Endothelial cell of umbilical vein (primary cell): ENCODE results near the gene FMN1. TPM values are rescaled to one million over a fixed set of nuclear protein-coding genes. Genes with fewer than 3 reads are reported as not detected.

Experiments
- BruUV-seq: library from RNA; stranded (reverse); fragments of 400-500 nt; replicated peaks from 2 replicates; lab custom pipeline; 2021; lab: Mats Ljungman, UMichigan
- CTCF ChIA-PET: fragments of 300-600, 350-600 bp; sonication (Branson Sonifier 250); formaldehyde crosslinking; loops from one replicate; lab custom pipeline; 2021; ENCODE audit warnings: antibody characterized with exemption, inconsistent platforms; lab: Charles Lee
- POLR2A ChIA-PET: fragments of 300-600, 350-600 bp; sonication (Branson Sonifier 250); formaldehyde crosslinking; loops from one replicate; lab custom pipeline; 2021; ENCODE audit warnings: antibody characterized with exemption, inconsistent platforms; lab: Charles Lee
- DNase-seq: peaks from one replicate; pipeline ENCODE4 v3.0.0-alpha.2; 2011; ENCODE audit warnings: low read depth, low spot score
- FAIRE-seq: peaks from 2 replicates; lab custom pipeline; 2011; peaks lifted over from hg19 to GRCh38; lab: Jason Lieb, UNC
- H2AFZ ChIP-seq: 2 replicates; pipeline ENCODE4 v1.6.0; 2012; ENCODE audit warnings: low read depth, low read length, control low read depth, inconsistent platforms
- H3K27ac ChIP-seq: 2 replicates; pipeline ENCODE4 v1.5.1; 2011; ENCODE audit warnings: low read depth, mild to moderate bottlenecking, control low read depth, low read length, moderate library complexity; ENCODE audit not compliant: insufficient read depth
- H3K27me3 ChIP-seq, 2 experiments: 2 replicates each; pipeline versions ENCODE4 v1.6.0 to v1.6.1; 2011; ENCODE audit warnings: low read length in 2 of 2, mixed read lengths in 1 of 2; ENCODE audit not compliant: control insufficient read depth in 2 of 2, insufficient read depth in 2 of 2
- H3K36me3 ChIP-seq, 2 experiments: 2 replicates in 1 of 2; 3 replicates in 1 of 2; pipeline ENCODE4 v1.5.1; 2011; ENCODE audit warnings: low read length in 2 of 2, mild to moderate bottlenecking in 1 of 2, moderate library complexity in 1 of 2; ENCODE audit not compliant: control insufficient read depth in 2 of 2, insufficient read depth in 2 of 2; ENCODE audit errors: extremely low read depth in 1 of 2
- H3K4me1 ChIP-seq: 3 replicates; pipeline ENCODE4 v1.5.1; 2011; ENCODE audit warnings: mild to moderate bottlenecking, low read length; ENCODE audit not compliant: control insufficient read depth, insufficient read depth; ENCODE audit errors: extremely low read depth
- H3K4me2 ChIP-seq: 2 replicates; pipeline ENCODE4 v1.6.1; 2011; ENCODE audit warnings: low read length, control low read depth, mixed read lengths; ENCODE audit not compliant: insufficient read depth
- H3K4me3 ChIP-seq, 3 experiments: fragments of 200-600 bp in 1 of 3; sonication (generic), shearing (Covaris generic) in 1 of 3; replicated peaks in 1 of 3; 2 replicates each; pipeline ENCODE4 v1.5.1; 2011 to 2016; ENCODE audit warnings: control low read depth in 3 of 3, low read length in 3 of 3, mild to moderate bottlenecking in 2 of 3, inconsistent platforms in 1 of 3, low read depth in 1 of 3, moderate library complexity in 1 of 3; ENCODE audit not compliant: insufficient read depth in 1 of 3
- H3K79me2 ChIP-seq: 2 replicates; pipeline ENCODE4 v1.6.0; 2012; ENCODE audit warnings: low read length, inconsistent platforms; ENCODE audit not compliant: control insufficient read depth, insufficient read depth
- H3K9ac ChIP-seq: replicated peaks from 2 replicates; pipeline ENCODE3; 2011; ENCODE audit warnings: low read length, control low read depth; ENCODE audit not compliant: insufficient read depth; ENCODE audit errors: extremely low read depth
- H3K9me1 ChIP-seq: replicated peaks from 3 replicates; pipeline ENCODE4 v1.6.0; 2011; ENCODE audit warnings: mild to moderate bottlenecking, low read length; ENCODE audit not compliant: control insufficient read depth, insufficient read depth; ENCODE audit errors: extremely low read depth
- H3K9me3 ChIP-seq: replicated peaks from 2 replicates; pipeline ENCODE4 v1.5.1; 2012; ENCODE audit warnings: low read length, inconsistent platforms; ENCODE audit not compliant: control insufficient read depth, insufficient read depth
- H4K20me1 ChIP-seq: replicated peaks from 2 replicates; pipeline ENCODE3; 2011; ENCODE audit warnings: mild to moderate bottlenecking, low read length; ENCODE audit not compliant: control insufficient read depth, insufficient read depth; ENCODE audit errors: extremely low read depth
- EZH2 ChIP-seq: IDR thresholded peaks from 2 replicates; pipeline ENCODE4 v1.6.1; 2012; ENCODE audit warnings: borderline replicate concordance, low read depth, mild to moderate bottlenecking, moderate library complexity, low read length, inconsistent platforms; ENCODE audit not compliant: severe bottlenecking
- FOS ChIP-seq: IDR thresholded peaks from 2 replicates; pipeline ENCODE4 v1.6.1; 2011; ENCODE audit warnings: mild to moderate bottlenecking, low read length, moderate library complexity, borderline replicate concordance; ENCODE audit not compliant: insufficient read depth
- GATA2 ChIP-seq: IDR thresholded peaks from 2 replicates; pipeline ENCODE4 v1.7.0; 2011; ENCODE audit warnings: low read depth, mild to moderate bottlenecking, moderate library complexity, mixed read lengths, low read length; ENCODE audit not compliant: insufficient read length, insufficient read depth
- JUN ChIP-seq: IDR thresholded peaks from 2 replicates; pipeline ENCODE4 v1.6.1; 2011; ENCODE audit warnings: borderline replicate concordance, low read depth; ENCODE audit not compliant: insufficient read length, insufficient read depth
- MYC ChIP-seq: IDR thresholded peaks from one replicate; pipeline ENCODE4 v1.6.1; 2011; ENCODE audit warnings: mild to moderate bottlenecking, low read depth, low read length
- POLR2A ChIP-seq: IDR thresholded peaks from 2 replicates; pipeline ENCODE4 v1.6.1; 2012; ENCODE audit warnings: low read depth, mild to moderate bottlenecking, control low read depth, low read length
- POLR2AphosphoS5 ChIP-seq: IDR thresholded peaks from 2 replicates; pipeline ENCODE4 v1.6.1; 2012; ENCODE audit warnings: low read depth, mild to moderate bottlenecking, control low read depth, low read length, moderate library complexity; ENCODE audit not compliant: insufficient read depth
- dilution Hi-C: fragments of 300-500 bp; cut with MboI; formaldehyde crosslinking; loops from one replicate; pipeline ENCODE4 v1.15.0; 2019; ENCODE audit warnings: low sequenced_read_pairs; ENCODE audit not compliant: extremely low pct_ligation_motif_present
- intact Hi-C: fragments of 100-400 bp; cut with micrococcal nuclease; formaldehyde crosslinking; loops from one replicate; pipeline ENCODE4 v1.10.0; 2022
- polyA plus RNA-seq, 4 experiments: library from polyadenylated mRNA; depleted of rRNA in 3 of 4; stranded (reverse) in 3 of 4; unstranded in 1 of 4; fragments of >200 nt; gene quantifications; 2 replicates each; pipeline versions ENCODE4 v1.2.1 to v1.2.3, GENCODE V29; 2011 to 2012; ENCODE audit warnings: missing spikeins in 1 of 4
- total RNA-seq: library from RNA; stranded (reverse); gene quantifications from 2 replicates; pipeline ENCODE4 v1.2.3, GENCODE V29; 2021
- TF ChIP-seq, protein P1 (sequence below), 2 donors: IDR thresholded peaks; 1 replicate in 1 of 2; 2 replicates in 1 of 2; pipeline ENCODE4 v1.5.1; 2011; ENCODE audit warnings: low read length in 2 of 2, mild to moderate bottlenecking in 2 of 2, moderate library complexity in 2 of 2, control low read depth in 1 of 2, inconsistent platforms in 1 of 2, low read depth in 1 of 2; ENCODE audit not compliant: insufficient read depth in 1 of 2; ENCODE audit errors: extremely low read depth in 1 of 2
- TF ChIP-seq, protein P2 (sequence below): IDR thresholded peaks from 2 replicates; pipeline ENCODE4 v1.6.1; 2011; ENCODE audit not compliant: insufficient read depth, insufficient read length

The FMN1 gene
- total and polyA plus RNA-seq, 2 donors (not counting 3 experiments of a cell fraction or from before 2014, with no cell fraction given): 0.01 to 0.29 TPM

DNA sequence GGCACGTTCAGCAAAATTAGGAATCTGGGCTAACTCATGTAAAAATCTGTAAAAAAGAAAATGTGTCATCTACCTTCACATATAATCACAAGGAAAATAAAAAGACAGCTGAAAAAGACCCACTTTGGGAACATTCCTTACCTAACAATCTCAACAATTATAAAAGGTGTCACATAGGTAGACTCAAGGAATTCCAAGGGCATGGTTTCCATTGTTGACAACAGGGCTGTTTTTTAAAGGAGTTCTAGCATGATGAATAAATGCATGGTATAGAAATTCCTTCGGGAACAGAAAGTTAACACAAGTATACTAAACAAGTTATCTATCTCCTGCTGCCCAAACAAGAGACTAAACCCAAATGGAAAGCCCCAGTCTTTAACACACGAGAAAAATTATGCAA is 292.5 kb downstream of the FMN1 start:
- no peak overlapping the region for H3K9ac ChIP-seq
- dilution Hi-C loops: no loop called here
- ChIA-PET POLR2A (no interaction called here), CTCF (no interaction called here)
- no peak overlapping the region for H3K4me2 ChIP-seq
- no peaks in the 10 kb centered on the region for H4K20me1 ChIP-seq
- H3K27ac ChIP-seq: no peak overlapping the region
- no peak for TF ChIP-seq POLR2A
- TF ChIP-seq EZH2: no peak
- no peak for TF ChIP-seq MYC
- TF ChIP-seq GATA2: no peak
- TF ChIP-seq, protein P1, sequence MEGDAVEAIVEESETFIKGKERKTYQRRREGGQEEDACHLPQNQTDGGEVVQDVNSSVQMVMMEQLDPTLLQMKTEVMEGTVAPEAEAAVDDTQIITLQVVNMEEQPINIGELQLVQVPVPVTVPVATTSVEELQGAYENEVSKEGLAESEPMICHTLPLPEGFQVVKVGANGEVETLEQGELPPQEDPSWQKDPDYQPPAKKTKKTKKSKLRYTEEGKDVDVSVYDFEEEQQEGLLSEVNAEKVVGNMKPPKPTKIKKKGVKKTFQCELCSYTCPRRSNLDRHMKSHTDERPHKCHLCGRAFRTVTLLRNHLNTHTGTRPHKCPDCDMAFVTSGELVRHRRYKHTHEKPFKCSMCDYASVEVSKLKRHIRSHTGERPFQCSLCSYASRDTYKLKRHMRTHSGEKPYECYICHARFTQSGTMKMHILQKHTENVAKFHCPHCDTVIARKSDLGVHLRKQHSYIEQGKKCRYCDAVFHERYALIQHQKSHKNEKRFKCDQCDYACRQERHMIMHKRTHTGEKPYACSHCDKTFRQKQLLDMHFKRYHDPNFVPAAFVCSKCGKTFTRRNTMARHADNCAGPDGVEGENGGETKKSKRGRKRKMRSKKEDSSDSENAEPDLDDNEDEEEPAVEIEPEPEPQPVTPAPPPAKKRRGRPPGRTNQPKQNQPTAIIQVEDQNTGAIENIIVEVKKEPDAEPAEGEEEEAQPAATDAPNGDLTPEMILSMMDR (IDR thresholded peaks at IDR 0.05; ENCODE audit: extremely low read depth in 1 of 2, insufficient read depth in 1 of 2, low read depth in 1 of 2, low read length in 2 of 2): no peak
- no peak for TF ChIP-seq JUN
- H3K4me3 ChIP-seq: no peak overlapping the region
- FAIRE-seq (no peak), DNase-seq (no peak)
- peaks cover 2 to 5% of the 10 kb centered on the region in 2 experiments for H3K27me3 ChIP-seq
- no peaks in the 10 kb centered on the region for H3K9me1 ChIP-seq
- no peak overlapping the region for H2AFZ ChIP-seq
- no TSS peak for BruUV-seq
- H3K4me1 ChIP-seq: no peaks in the 10 kb centered on the region
- H3K9me3 ChIP-seq: no peaks in the 10 kb centered on the region
- intact Hi-C loops: no loop called here
- H3K79me2 ChIP-seq: no peaks in the 10 kb centered on the region
- no peaks in the 10 kb centered on the region for H3K36me3 ChIP-seq

DNA sequence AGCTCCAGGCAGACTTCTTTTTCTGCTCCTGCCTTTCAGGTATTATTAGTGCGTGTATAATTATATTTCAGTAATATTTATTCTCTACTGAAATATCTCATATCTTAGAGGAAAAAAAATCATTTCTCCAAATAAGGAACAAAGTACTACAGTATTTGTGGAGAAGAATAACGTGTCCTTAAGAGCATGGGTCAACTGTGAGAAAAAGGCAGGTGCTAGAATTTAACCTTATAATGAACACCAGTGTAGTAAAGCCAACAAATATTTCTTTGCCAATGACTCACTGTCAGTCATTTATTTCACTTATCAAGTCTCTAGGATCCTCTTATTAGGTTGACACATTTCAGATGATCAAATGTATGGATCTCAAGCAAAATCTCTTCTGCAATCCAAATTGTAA is 293.3 kb downstream of the FMN1 start:
- ChIA-PET CTCF (no interaction called here), POLR2A (no interaction called here)
- TF ChIP-seq GATA2: no peak
- TF ChIP-seq, protein P2, sequence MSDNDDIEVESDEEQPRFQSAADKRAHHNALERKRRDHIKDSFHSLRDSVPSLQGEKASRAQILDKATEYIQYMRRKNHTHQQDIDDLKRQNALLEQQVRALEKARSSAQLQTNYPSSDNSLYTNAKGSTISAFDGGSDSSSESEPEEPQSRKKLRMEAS: no peak
- no peak for TF ChIP-seq POLR2A
- TF ChIP-seq EZH2: no peak
- TF ChIP-seq JUN: no peak
- TF ChIP-seq, protein P1 (IDR thresholded peaks at IDR 0.05; ENCODE audit: extremely low read depth in 1 of 2, insufficient read depth in 1 of 2, low read depth in 1 of 2, low read length in 2 of 2): no peak
- TF ChIP-seq FOS: no peak
- no peak for TF ChIP-seq MYC
- TF ChIP-seq POLR2AphosphoS5: no peak
- H2AFZ ChIP-seq: no peak overlapping the region
- H3K36me3 ChIP-seq: no peaks in the 10 kb centered on the region
- H3K4me3 ChIP-seq: no peak overlapping the region
- BruUV-seq: no TSS peak
- dilution Hi-C loops: no loop called here
- peaks cover 2 to 5% of the 10 kb centered on the region in 2 experiments for H3K27me3 ChIP-seq
- no peaks in the 10 kb centered on the region for H3K4me1 ChIP-seq
- intact Hi-C loops: no loop called here
- no peak overlapping the region for H3K4me2 ChIP-seq
- no peaks in the 10 kb centered on the region for H4K20me1 ChIP-seq
- no peaks in the 10 kb centered on the region for H3K9me3 ChIP-seq
- H3K9me1 ChIP-seq: no peaks in the 10 kb centered on the region
- no peaks in the 10 kb centered on the region for H3K79me2 ChIP-seq
- no peak for FAIRE-seq
- DNase-seq: no peak
- no peak overlapping the region for H3K9ac ChIP-seq
- H3K27ac ChIP-seq: no peak overlapping the region
